ENCODE results near the gene VWCE. TPM values are rescaled to one million over a fixed set of nuclear protein-coding genes. Genes with fewer than 3 reads are reported as not detected.

Gene VWCE
- total and polyA plus RNA-seq, 2 experiments from 2014 or later, result 0.61 to 0.76 TPM

DNA sequence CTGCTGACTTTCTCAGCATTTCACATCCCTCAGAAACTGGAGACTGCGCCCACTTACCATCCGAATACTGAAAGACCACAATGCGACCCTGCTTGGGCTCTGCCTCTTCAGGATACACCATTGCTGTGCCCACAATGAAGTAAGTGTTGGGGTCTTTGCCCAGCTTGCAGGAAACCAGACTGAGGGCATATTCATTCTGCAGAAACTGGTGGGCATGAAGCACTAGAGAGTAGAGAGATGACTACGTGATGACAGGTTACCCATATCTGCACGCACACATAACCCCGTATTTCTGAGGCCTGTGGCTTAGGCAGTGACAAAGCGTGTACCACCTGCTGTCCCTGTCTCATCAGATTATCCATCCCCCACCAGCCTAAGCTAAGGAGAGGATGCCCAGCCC is 14.6 kb upstream of the VWCE start:
- Histone ChIP-seq H4K20me1 (ENCODE audit: insufficient read depth) (no peaks in the 10 kb centered on the region; the same call in 1 of the 2 replicates), H3K9me2 (ENCODE audit: insufficient read depth) (no peaks in the 10 kb centered on the region), H3K27ac (no peak overlapping the region), H3F3A (ENCODE audit: insufficient read depth) (peaks cover 7% of the 10 kb centered on the region; the same call in 1 of the 2 replicates), H3K9me3 (ENCODE audit: low read depth) (no peaks in the 10 kb centered on the region), H3K4me2 (ENCODE audit: unreplicated experiment) (no peak overlapping the region), H3K4me3 (no peak overlapping the region), H3K36me3 (ENCODE audit: low read depth) (peaks cover 86% of the 10 kb centered on the region), H2AFZ (no peak overlapping the region), H3K27me3 (replicated peaks; ENCODE audit: insufficient read depth) (no peaks in the 10 kb centered on the region), H3K79me2 (ENCODE audit: insufficient read depth) (peaks cover 38% of the 10 kb centered on the region), H3K4me1 (ENCODE audit: insufficient read depth) (no peaks in the 10 kb centered on the region), H3K9ac (no peak overlapping the region)
- DNase-seq, result no peak
- 84 to 89% methylated on average over 7 of the region's 7 CpGs for WGBS, 2 experiments (ENCODE audit: low coverage in 1 of 2, low lambda C conversion rate in 2 of 2, missing lambda C conversion rate in 2 of 2)
- TF ChIP-seq EZH2 (IDR thresholded peaks at IDR 0.05; ENCODE audit: insufficient read depth, poor library complexity, severe bottlenecking) (no peak), EZH2phosphoT487 (IDR thresholded peaks at IDR 0.05; ENCODE audit: insufficient read depth, low read depth) (no peak)
- in situ Hi-C loops (cut with MboI), result no loop called here

DNA sequence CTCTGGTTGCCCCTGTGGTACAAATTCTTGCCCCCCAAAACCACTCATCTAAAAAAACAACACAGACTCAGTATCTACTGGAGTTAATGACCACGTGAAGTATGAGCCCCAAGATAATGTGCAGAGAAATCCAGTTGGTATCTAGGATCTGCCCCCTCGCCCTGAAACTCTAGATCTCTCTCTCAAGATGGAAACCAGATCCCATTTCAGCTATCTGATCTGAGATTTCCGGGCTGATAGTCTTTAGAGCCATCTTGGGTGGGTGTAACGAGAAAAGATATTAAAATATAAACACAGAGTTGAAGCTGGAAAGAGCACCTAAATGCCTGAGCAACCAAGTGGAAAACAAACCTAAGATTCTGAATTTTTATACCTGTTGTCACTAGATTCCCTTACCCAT is 14.0 kb upstream of the VWCE start:
- H3K27ac ChIP-seq, result no peak overlapping the region
- in situ Hi-C loops (cut with MboI), result no loop called here
- H3F3A ChIP-seq (ENCODE audit: insufficient read depth), result peaks cover 7% of the 10 kb centered on the region; the same call in 1 of the 2 replicates
- no peak for DNase-seq
- H3K4me2 ChIP-seq (ENCODE audit: unreplicated experiment), result no peak overlapping the region
- no peaks in the 10 kb centered on the region for H3K4me1 ChIP-seq (ENCODE audit: insufficient read depth)
- no peaks in the 10 kb centered on the region for H3K9me3 ChIP-seq (ENCODE audit: low read depth)
- no peaks in the 10 kb centered on the region for H3K9me2 ChIP-seq (ENCODE audit: insufficient read depth)
- H2AFZ ChIP-seq, result no peak overlapping the region
- peaks cover 38% of the 10 kb centered on the region for H3K79me2 ChIP-seq (ENCODE audit: insufficient read depth)
- H3K9ac ChIP-seq, result no peak overlapping the region
- H3K36me3 ChIP-seq (ENCODE audit: low read depth), result peaks cover 82% of the 10 kb centered on the region
- H3K4me3 ChIP-seq, result no peak overlapping the region
- no peaks in the 10 kb centered on the region; the same call in 1 of the 2 replicates for H4K20me1 ChIP-seq (ENCODE audit: insufficient read depth)
- TF ChIP-seq EZH2 (IDR thresholded peaks at IDR 0.05; ENCODE audit: insufficient read depth, poor library complexity, severe bottlenecking) (no peak), EZH2phosphoT487 (IDR thresholded peaks at IDR 0.05; ENCODE audit: insufficient read depth, low read depth) (no peak)
- no peaks in the 10 kb centered on the region for H3K27me3 ChIP-seq (replicated peaks; ENCODE audit: insufficient read depth)
- WGBS, 2 experiments (ENCODE audit: low coverage in 1 of 2, low lambda C conversion rate in 2 of 2, missing lambda C conversion rate in 2 of 2), result 94 to 95% methylated on average over 4 of the region's 4 CpGs

DNA sequence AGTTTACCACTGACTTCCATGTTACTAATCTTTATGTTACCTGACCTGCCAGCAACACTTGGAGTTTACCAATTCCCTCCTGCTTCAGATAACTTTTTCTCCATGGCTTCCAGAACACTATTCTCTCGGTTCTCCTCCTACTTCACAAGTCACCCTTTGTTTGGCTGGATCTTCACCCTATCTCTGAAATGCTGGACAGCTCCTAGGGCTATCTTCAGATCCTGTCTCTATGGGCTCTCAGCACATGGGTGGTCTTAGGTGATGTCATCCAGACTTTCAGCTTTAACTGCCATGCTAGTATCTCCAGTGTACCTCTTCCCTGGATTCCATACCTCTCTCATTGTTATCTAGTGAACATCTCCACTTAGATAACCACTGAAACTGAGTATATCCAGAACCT is 12.2 kb upstream of the VWCE start:
- peaks cover 29% of the 10 kb centered on the region for H3K79me2 ChIP-seq (ENCODE audit: insufficient read depth)
- H3K27ac ChIP-seq, result no peak overlapping the region
- H3K4me3 ChIP-seq, result no peak overlapping the region
- TF ChIP-seq EZH2 (IDR thresholded peaks at IDR 0.05; ENCODE audit: insufficient read depth, poor library complexity, severe bottlenecking), result no peak
- no peak for TF ChIP-seq EZH2phosphoT487 (IDR thresholded peaks at IDR 0.05; ENCODE audit: insufficient read depth, low read depth)
- in situ Hi-C loops (cut with MboI), result no loop called here
- H3K4me1 ChIP-seq (ENCODE audit: insufficient read depth), result no peaks in the 10 kb centered on the region
- no peak overlapping the region for H3K4me2 ChIP-seq (ENCODE audit: unreplicated experiment)
- DNase-seq, result no peak
- H3K36me3 ChIP-seq (ENCODE audit: low read depth), result peaks cover 76% of the 10 kb centered on the region
- no peaks in the 10 kb centered on the region for H3K9me2 ChIP-seq (ENCODE audit: insufficient read depth)
- no peak overlapping the region for H2AFZ ChIP-seq
- no peaks in the 10 kb centered on the region; the same call in 1 of the 2 replicates for H4K20me1 ChIP-seq (ENCODE audit: insufficient read depth)
- no peaks in the 10 kb centered on the region for H3F3A ChIP-seq (ENCODE audit: insufficient read depth)
- H3K9me3 ChIP-seq (ENCODE audit: low read depth), result no peaks in the 10 kb centered on the region
- 100% methylated on average over 1 of the region's 1 CpG for WGBS, 2 experiments (ENCODE audit: low coverage in 1 of 2, low lambda C conversion rate in 2 of 2, missing lambda C conversion rate in 2 of 2)
- no peak overlapping the region for H3K9ac ChIP-seq
- no peaks in the 10 kb centered on the region for H3K27me3 ChIP-seq (replicated peaks; ENCODE audit: insufficient read depth)

DNA sequence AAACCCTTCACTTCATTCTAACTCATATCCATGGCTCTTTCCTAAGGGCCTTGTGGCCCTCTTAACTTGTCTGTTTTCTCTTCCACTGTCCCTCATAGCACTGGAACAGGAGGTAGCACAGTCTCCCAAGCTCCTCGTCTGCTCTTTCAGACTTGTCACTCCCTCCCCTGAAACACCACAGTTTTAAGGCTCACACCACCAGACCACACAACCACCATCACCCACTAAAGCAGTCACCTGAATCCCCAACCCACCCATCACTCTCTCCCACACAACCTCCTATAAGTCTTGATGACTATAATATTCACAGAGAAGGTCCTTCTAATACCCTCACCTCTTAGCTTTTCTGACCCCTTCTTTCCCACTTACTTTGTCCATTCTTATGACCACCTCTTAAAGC is 11.1 kb upstream of the VWCE start:
- in situ Hi-C loops (cut with MboI), result no loop called here
- Histone ChIP-seq H3K9me3 (ENCODE audit: low read depth) (no peaks in the 10 kb centered on the region), H3F3A (ENCODE audit: insufficient read depth) (peaks cover 9% of the 10 kb centered on the region; the same call in 1 of the 2 replicates), H3K4me1 (ENCODE audit: insufficient read depth) (no peaks in the 10 kb centered on the region), H3K4me3 (no peak overlapping the region), H3K27ac (no peak overlapping the region), H2AFZ (no peak overlapping the region), H3K36me3 (ENCODE audit: low read depth) (peaks cover 76% of the 10 kb centered on the region), H4K20me1 (ENCODE audit: insufficient read depth) (no peaks in the 10 kb centered on the region; the same call in 1 of the 2 replicates), H3K9me2 (ENCODE audit: insufficient read depth) (no peaks in the 10 kb centered on the region), H3K27me3 (replicated peaks; ENCODE audit: insufficient read depth) (no peaks in the 10 kb centered on the region), H3K4me2 (ENCODE audit: unreplicated experiment) (no peak overlapping the region), H3K79me2 (ENCODE audit: insufficient read depth) (peaks cover 23% of the 10 kb centered on the region), H3K9ac (no peak overlapping the region)
- no peak for DNase-seq
- TF ChIP-seq EZH2 (IDR thresholded peaks at IDR 0.05; ENCODE audit: insufficient read depth, poor library complexity, severe bottlenecking) (no peak), EZH2phosphoT487 (IDR thresholded peaks at IDR 0.05; ENCODE audit: insufficient read depth, low read depth) (no peak)
- WGBS, 2 experiments (ENCODE audit: low coverage in 1 of 2, low lambda C conversion rate in 2 of 2, missing lambda C conversion rate in 2 of 2), result 67 to 70% methylated on average over 1 of the region's 1 CpG

DNA sequence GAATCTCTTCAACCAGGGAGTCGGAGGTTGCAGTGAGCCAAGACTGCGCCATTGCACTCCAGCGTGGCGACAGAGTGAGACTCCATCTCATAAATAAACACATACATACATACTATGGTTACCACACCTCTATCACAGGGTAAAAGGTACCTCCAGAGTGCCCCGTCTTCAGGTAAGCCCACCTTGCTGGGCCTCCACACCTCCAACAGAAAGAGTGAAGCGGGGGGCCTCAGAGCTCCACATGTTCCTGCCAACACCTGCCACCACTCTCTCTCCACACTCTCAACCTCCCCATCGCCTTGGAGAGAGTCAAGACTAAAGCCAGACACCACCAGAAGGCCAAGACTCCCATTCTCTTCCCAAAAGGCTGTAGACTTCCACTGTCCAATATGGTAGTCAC is 10.3 kb upstream of the VWCE start:
- in situ Hi-C loops (cut with MboI), result no loop called here
- 91 to 95% methylated on average over 7 of the region's 7 CpGs for WGBS, 2 experiments (ENCODE audit: low coverage in 1 of 2, low lambda C conversion rate in 2 of 2, missing lambda C conversion rate in 2 of 2)

More for the DNA sequence above, 10.3 kb upstream of the VWCE start:
- Histone ChIP-seq H3K9ac (no peak overlapping the region), H2AFZ (no peak overlapping the region), H3K9me3 (ENCODE audit: low read depth) (no peaks in the 10 kb centered on the region), H3K27ac (no peak overlapping the region), H3K27me3 (replicated peaks; ENCODE audit: insufficient read depth) (no peaks in the 10 kb centered on the region), H3F3A (ENCODE audit: insufficient read depth) (peaks cover 17% of the 10 kb centered on the region), H3K36me3 (ENCODE audit: low read depth) (peaks cover 76% of the 10 kb centered on the region), H4K20me1 (ENCODE audit: insufficient read depth) (no peaks in the 10 kb centered on the region; the same call in 1 of the 2 replicates), H3K9me2 (ENCODE audit: insufficient read depth) (no peaks in the 10 kb centered on the region), H3K4me2 (ENCODE audit: unreplicated experiment) (no peak overlapping the region), H3K79me2 (ENCODE audit: insufficient read depth) (peaks cover 23% of the 10 kb centered on the region), H3K4me3 (no peak overlapping the region), H3K4me1 (ENCODE audit: insufficient read depth) (no peaks in the 10 kb centered on the region)
- TF ChIP-seq EZH2phosphoT487 (IDR thresholded peaks at IDR 0.05; ENCODE audit: insufficient read depth, low read depth), result no peak
- no peak for TF ChIP-seq EZH2 (IDR thresholded peaks at IDR 0.05; ENCODE audit: insufficient read depth, poor library complexity, severe bottlenecking)
- DNase-seq, result no peak

All from GM23248 (cell line).